ENCODE data around the gene OR1D5. TPM values are rescaled to one million over a fixed set of nuclear protein-coding genes. Genes with fewer than 3 reads are reported as not detected.
A peak's percentile ranks its signal among the peaks of the same experiment; 100 is the strongest.
"Not testable (repeated sequence)": the region's sequence is repeated elsewhere in the genome, so short reads cannot be mapped to it uniquely, and the experiment has no call there.

Gene OR1D5, protein sequence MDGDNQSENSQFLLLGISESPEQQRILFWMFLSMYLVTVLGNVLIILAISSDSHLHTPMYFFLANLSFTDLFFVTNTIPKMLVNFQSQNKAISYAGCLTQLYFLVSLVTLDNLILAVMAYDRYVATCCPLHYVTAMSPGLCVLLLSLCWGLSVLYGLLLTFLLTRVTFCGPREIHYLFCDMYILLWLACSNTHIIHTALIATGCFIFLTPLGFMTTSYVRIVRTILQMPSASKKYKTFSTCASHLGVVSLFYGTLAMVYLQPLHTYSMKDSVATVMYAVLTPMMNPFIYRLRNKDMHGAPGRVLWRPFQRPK
- total RNA-seq (not detected), polyA plus RNA-seq (not detected)
- long read RNA-seq, donor 1, result 0 reads
- long read RNA-seq, donor 2, result 0 reads

DNA sequence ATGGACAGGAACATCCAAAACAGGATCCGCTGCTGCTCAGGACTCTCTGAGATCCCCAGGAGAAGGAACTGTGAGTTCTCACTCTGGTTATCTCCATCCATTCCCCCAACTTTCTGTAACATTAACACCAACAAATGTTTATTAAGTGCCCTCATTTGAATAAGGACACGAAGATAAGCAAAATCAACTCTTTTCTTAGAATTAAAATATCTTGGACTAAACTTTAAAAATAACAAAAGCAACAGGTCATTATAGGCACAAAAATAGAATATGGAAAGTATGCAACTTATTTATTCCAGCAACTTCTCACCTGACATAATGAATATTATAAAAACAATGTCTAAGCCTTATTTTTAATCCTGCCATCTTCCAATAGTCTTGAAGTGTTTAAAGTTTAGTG, at the start of gene OR1D5:
TSS of gene OR1D5 (minus strand) at position 101 of the 400 bp plus-strand sequence. CDS start at position 101, 0 bp downstream.
- intact Hi-C loops (cut with DNase I; ENCODE audit: low total_unique reads); DNase-seq; H3K27me3 ChIP-seq (replicated peaks in 1 of 7); H3K9me3 ChIP-seq; H3K4me3 ChIP-seq; H3K27ac ChIP-seq; H3K4me1 ChIP-seq; H3K36me3 ChIP-seq: not testable (repeated sequence)
- WGBS, 5 donors, result 78 to 89% (median 84%) methylated on average over 1 of the region's 2 CpGs; no CpG with 5 or more reads in 2 of the 5 donors

DNA sequence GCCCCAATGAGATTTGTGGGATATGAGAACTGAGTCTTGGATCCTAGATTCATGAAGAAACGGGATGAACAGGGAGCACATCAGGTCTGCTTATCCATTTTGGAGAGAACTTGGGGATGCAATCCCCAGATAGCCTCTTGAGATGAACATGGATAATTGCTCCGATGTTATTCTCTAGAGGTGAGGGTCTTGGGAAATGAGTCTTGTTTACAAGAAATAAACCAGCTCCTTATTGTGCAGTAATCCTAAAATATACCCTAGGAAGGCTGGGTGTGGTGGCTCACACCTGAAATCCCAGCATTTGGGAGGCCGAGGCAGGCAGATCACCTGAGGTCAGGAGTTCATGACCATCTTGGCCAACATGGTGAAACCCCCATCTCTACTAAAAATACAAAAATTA, 40.9 kb upstream of the OR1D5 start, which contains the start of gene OR1D2:
TSS of gene OR1D2 (minus strand) at position 101 of the 400 bp plus-strand sequence. CDS start 11,426 bp downstream, outside the sequence.
- 63 to 77% (median 71%) methylated on average over 3 of the region's 3 CpGs for WGBS, 5 donors
- no peak for DNase-seq
- Histone ChIP-seq H3K4me1 (no peaks in the 10 kb centered on the region), H3K27me3 (replicated peaks in 1 of 7) (no peaks in the 10 kb centered on the region), H3K27ac (no peak within 1 kb of the TSS), H3K9me3 (peaks cover 0 to 39% (median 27%) of the 10 kb centered on the region in 8 donors), H3K36me3 (no peaks in the 10 kb centered on the region), H3K4me3 (no peak within 1 kb of the TSS)
- intact Hi-C loops (cut with DNase I; ENCODE audit: low total_unique reads), result no loop called here
- TF ChIP-seq POLR2AphosphoS5 (IDR thresholded peaks at IDR 0.05) (no peak), POLR2A (IDR thresholded peaks at IDR 0.05) (no peak)
- TF ChIP-seq, protein P1, sequence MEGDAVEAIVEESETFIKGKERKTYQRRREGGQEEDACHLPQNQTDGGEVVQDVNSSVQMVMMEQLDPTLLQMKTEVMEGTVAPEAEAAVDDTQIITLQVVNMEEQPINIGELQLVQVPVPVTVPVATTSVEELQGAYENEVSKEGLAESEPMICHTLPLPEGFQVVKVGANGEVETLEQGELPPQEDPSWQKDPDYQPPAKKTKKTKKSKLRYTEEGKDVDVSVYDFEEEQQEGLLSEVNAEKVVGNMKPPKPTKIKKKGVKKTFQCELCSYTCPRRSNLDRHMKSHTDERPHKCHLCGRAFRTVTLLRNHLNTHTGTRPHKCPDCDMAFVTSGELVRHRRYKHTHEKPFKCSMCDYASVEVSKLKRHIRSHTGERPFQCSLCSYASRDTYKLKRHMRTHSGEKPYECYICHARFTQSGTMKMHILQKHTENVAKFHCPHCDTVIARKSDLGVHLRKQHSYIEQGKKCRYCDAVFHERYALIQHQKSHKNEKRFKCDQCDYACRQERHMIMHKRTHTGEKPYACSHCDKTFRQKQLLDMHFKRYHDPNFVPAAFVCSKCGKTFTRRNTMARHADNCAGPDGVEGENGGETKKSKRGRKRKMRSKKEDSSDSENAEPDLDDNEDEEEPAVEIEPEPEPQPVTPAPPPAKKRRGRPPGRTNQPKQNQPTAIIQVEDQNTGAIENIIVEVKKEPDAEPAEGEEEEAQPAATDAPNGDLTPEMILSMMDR (IDR thresholded peaks at IDR 0.05 in 8 of 11, conservative IDR thresholded peaks at IDR 0.05 in 3 of 11), result no peak

DNA sequence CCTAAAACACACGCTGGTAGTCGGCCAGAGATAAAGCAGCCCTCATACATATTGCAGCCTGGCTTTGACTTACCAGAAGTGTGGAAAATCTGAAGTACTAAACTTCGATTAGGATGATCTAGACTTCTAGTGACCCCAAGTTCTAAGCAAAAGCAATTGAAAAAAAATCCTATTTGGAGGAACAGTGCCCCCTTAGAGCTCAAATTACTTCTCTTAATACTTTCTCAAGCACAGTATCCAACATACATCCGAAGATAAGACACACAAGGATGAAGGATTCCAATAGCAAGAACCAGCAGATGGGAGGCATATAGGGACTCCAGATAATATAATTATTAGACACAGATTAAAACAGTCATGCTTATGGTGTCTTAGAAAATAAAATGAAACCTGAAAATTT, 10.4 kb upstream of the OR1D5 start:
- H3K27me3 ChIP-seq (replicated peaks in 1 of 7); H3K4me3 ChIP-seq; H3K36me3 ChIP-seq; H3K4me1 ChIP-seq; intact Hi-C loops (cut with DNase I; ENCODE audit: low total_unique reads); DNase-seq; H3K27ac ChIP-seq: not testable (repeated sequence)
- peaks cover 0 to 13% (median 7%) of the 10 kb centered on the region in 8 donors for H3K9me3 ChIP-seq
- 81 to 88% (median 84%) methylated on average over 4 of the region's 4 CpGs for WGBS, 5 donors
- TF ChIP-seq, protein P1 (IDR thresholded peaks at IDR 0.05 in 8 of 11, conservative IDR thresholded peaks at IDR 0.05 in 3 of 11), result peak in 1 of 11 experiments; percentile 16

DNA sequence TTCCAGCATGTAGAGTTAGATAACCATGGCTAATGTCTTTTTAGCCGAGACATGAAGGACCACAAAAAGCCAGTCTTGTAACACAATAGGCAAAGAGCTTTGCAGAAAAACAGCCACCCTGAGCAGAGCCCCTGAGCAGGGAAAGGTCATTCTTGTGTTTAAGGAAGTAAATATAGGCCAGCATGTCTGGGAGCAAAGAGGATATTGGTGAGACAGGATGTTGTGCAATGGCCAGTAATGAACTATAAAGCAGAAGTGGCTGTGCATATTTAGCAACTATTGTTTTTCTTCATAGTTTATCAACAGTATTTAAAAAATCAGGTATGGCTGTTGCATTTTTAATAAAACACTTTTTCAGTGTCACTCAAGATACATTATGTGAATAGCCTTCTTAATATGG, 1.8 kb upstream of the OR1D5 start:
- intact Hi-C loops (cut with DNase I; ENCODE audit: low total_unique reads); H3K27me3 ChIP-seq (replicated peaks in 1 of 7); DNase-seq; H3K36me3 ChIP-seq; H3K9me3 ChIP-seq; H3K4me3 ChIP-seq; H3K4me1 ChIP-seq: not testable (repeated sequence)
- peak overlapping the region in 1 of 8 donors; percentile 33 for H3K27ac ChIP-seq
- 0% methylated on average over 1 of the region's 1 CpG; no CpG with 5 or more reads in 4 of the 5 donors for WGBS, 5 donors

DNA sequence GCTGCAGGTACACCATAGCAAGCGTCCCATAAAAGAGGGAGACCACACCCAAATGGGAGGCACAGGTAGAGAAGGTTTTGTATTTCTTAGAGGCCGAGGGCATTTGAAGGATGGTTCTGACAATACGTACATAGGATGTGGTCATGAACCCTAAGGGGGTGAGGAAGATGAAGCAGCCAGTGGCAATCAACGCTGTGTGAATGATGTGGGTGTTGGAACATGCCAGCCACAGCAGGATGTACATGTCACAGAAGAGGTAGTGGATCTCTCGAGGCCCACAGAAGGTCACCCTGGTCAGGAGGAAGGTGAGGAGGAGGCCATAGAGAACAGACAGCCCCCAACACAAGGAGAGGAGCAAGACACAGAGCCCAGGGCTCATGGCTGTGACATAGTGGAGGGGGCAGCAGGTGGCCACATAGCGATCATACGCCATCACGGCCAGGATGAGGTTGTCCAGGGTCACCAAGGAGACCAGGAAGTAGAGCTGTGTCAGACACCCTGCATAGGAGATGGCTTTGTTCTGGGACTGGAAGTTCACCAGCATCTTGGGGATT, 506 bp downstream of the OR1D5 start:
- H3K36me3 ChIP-seq; H3K27ac ChIP-seq; H3K27me3 ChIP-seq (replicated peaks in 1 of 7); H3K4me3 ChIP-seq; H3K9me3 ChIP-seq; H3K4me1 ChIP-seq; DNase-seq; intact Hi-C loops (cut with DNase I; ENCODE audit: low total_unique reads): not testable (repeated sequence)
- 81 to 88% (median 84%) methylated on average over 8 of the region's 8 CpGs for WGBS, 5 donors

DNA sequence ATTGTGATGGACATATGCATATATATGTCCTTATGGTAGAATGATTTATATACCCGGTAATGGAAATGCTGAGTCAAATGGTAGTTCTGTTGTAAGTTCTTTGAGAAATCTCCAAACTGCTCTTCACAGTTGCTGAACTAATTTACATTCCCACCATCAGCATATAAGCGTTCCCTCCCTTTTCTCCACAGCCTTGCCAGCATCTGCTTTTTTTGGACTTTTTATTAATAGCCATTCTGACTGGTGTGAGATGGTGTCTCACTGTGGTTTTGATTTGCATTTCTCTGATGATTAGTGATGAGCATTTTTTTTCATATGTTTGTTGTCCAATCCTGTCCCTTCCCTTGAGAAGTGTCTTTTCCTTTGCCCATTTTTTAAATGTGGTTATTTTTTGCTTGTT, 8.5 kb downstream of the OR1D5 start:
- H3K4me1 ChIP-seq; H3K27me3 ChIP-seq (replicated peaks in 1 of 7); H3K4me3 ChIP-seq; H3K36me3 ChIP-seq; DNase-seq; intact Hi-C loops (cut with DNase I; ENCODE audit: low total_unique reads); H3K9me3 ChIP-seq; H3K27ac ChIP-seq: not testable (repeated sequence)
- 71 to 100% (median 91%) methylated on average over 1 of the region's 2 CpGs for WGBS, 5 donors

Measured in spleen (tissue), 13 donors.